ENCODE measurements around the gene ADAMTS2. TPM values are rescaled to one million over a fixed set of nuclear protein-coding genes. Genes with fewer than 3 reads are reported as not detected.

The ADAMTS2 gene
- total and polyA plus RNA-seq, 2 of the 8 experiments (the other 6 are each of a cell fraction or from before 2014, with no cell fraction given) = 6.6 to 7.3 TPM

GRCh38 chr5:179154991-179155955 lies 190.0 kb downstream of the ADAMTS2 start:
- Histone ChIP-seq H4K8ac (ENCODE audit: extremely low read depth, insufficient read depth, low read length) (no peak overlapping the region; the same call in none of the 2 replicates), H3K79me1 (ENCODE audit: low read depth, low read length) (no peaks in the 10 kb centered on the region), H2BK15ac (ENCODE audit: low read length) (no peak overlapping the region), H3K56ac (replicated peaks; ENCODE audit: insufficient read length, low read depth, low read length) (no peak overlapping the region), H3K27me3 (replicated peaks in 1 of 4; ENCODE audit: control insufficient read depth in 3 of 4, extremely low read depth in 1 of 4, insufficient read depth in 3 of 4, low read length in 3 of 4) (no peaks in the 10 kb centered on the region), H2AK5ac (ENCODE audit: low read depth, low read length) (no peak overlapping the region), H4K91ac (replicated peaks; ENCODE audit: insufficient read length, low read length) (no peak overlapping the region), H3K23me2 (ENCODE audit: low read depth, low read length) (no peaks in the 10 kb centered on the region), H2BK20ac (ENCODE audit: low read length) (no peak overlapping the region), H3K4me2 (ENCODE audit: insufficient read depth in 1 of 2, low read depth in 2 of 2, low read length in 2 of 2) (no peak overlapping the region), H2BK5ac (ENCODE audit: low read depth, low read length) (no peak overlapping the region), H3K36me3 (ENCODE audit: control insufficient read depth in 2 of 4, insufficient read depth in 4 of 4, low read length in 3 of 4) (no peaks in the 10 kb centered on the region), H3K14ac (ENCODE audit: insufficient read length) (no peak overlapping the region), H2BK12ac (ENCODE audit: low read depth, low read length) (no peak overlapping the region), H3K9me3 (ENCODE audit: insufficient read depth in 2 of 2, low read depth in 1 of 2, low read length in 1 of 2) (peaks cover 0 to 5% of the 10 kb centered on the region in 2 experiments; a peak in 1 of 4 replicates), H3K4ac (replicated peaks; ENCODE audit: insufficient read length, low read depth, low read length) (no peak overlapping the region), H3K18ac (ENCODE audit: extremely low read depth, low read length) (no peak overlapping the region), H3K4me1 (replicated peaks in 1 of 4; ENCODE audit: control insufficient read depth in 3 of 4, insufficient read depth in 4 of 4, low read length in 3 of 4) (no peaks in the 10 kb centered on the region), H3K4me3 (ENCODE audit: extremely low read depth in 1 of 4, insufficient read depth in 2 of 4, low read depth in 3 of 4, low read length in 4 of 4) (no peak overlapping the region), H4K20me1 (replicated peaks in 1 of 2; ENCODE audit: control insufficient read depth in 1 of 2, insufficient read depth in 2 of 2, low read length in 2 of 2) (no peaks in the 10 kb centered on the region), H4K5ac (ENCODE audit: insufficient read length, low read depth, low read length) (no peak overlapping the region), H3K79me2 (ENCODE audit: control insufficient read depth in 1 of 2, insufficient read depth in 2 of 2, low read length in 2 of 2) (no peaks in the 10 kb centered on the region), H2BK120ac (replicated peaks; ENCODE audit: low read depth, low read length) (no peak overlapping the region), H2AFZ (ENCODE audit: low read length) (no peak overlapping the region), H3K27ac (ENCODE audit: low read depth, low read length) (no peak overlapping the region), H3K23ac (ENCODE audit: insufficient read length) (no peak overlapping the region), H3K9ac (replicated peaks in 1 of 4; ENCODE audit: extremely low read depth in 1 of 4, low read depth in 3 of 4, low read length in 3 of 4) (no peak overlapping the region)
- ChIA-PET POLR2A (ENCODE audit: partially characterized antibody) (no interaction called here), CTCF (ENCODE audit: partially characterized antibody) (interaction anchor here (1.6 to 2.7 kb wide), 2 partner anchors 11 kb away, joined by 5 to 8 read pairs; no protein-coding TSS in a partner anchor)
- DNase-seq (ENCODE audit: low read depth in 1 of 2, low spot score in 2 of 2) = peak in 1 of 2 experiments; percentile 41
- FAIRE-seq = no peak
- 92% methylated on average over 24 of the region's 27 CpGs; no CpG with 5 or more reads in 1 of the 2 experiments for WGBS, 2 experiments (ENCODE audit: extremely low coverage in 1 of 2, insufficient coverage in 1 of 2, insufficient read length in 1 of 2, insufficient replicate concordance in 2 of 2, low coverage in 1 of 2, low lambda C conversion rate in 2 of 2, missing lambda C conversion rate in 1 of 2)
- TF ChIP-seq, protein P1, sequence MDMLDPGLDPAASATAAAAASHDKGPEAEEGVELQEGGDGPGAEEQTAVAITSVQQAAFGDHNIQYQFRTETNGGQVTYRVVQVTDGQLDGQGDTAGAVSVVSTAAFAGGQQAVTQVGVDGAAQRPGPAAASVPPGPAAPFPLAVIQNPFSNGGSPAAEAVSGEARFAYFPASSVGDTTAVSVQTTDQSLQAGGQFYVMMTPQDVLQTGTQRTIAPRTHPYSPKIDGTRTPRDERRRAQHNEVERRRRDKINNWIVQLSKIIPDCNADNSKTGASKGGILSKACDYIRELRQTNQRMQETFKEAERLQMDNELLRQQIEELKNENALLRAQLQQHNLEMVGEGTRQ (IDR thresholded peaks at IDR 0.05; ENCODE audit: low read length) = no peak
- TF ChIP-seq RAD21 (IDR thresholded peaks at IDR 0.05 in 1 of 2, conservative IDR thresholded peaks at IDR 0.05 in 1 of 2; ENCODE audit: low read depth in 2 of 2, low read length in 2 of 2) (no peak), CBX5 (IDR thresholded peaks at IDR 0.05; ENCODE audit: low read depth, low read length) (no peak), CEBPB (IDR thresholded peaks at IDR 0.05; ENCODE audit: low read depth, low read length) (no peak)
- TF ChIP-seq, protein P2, sequence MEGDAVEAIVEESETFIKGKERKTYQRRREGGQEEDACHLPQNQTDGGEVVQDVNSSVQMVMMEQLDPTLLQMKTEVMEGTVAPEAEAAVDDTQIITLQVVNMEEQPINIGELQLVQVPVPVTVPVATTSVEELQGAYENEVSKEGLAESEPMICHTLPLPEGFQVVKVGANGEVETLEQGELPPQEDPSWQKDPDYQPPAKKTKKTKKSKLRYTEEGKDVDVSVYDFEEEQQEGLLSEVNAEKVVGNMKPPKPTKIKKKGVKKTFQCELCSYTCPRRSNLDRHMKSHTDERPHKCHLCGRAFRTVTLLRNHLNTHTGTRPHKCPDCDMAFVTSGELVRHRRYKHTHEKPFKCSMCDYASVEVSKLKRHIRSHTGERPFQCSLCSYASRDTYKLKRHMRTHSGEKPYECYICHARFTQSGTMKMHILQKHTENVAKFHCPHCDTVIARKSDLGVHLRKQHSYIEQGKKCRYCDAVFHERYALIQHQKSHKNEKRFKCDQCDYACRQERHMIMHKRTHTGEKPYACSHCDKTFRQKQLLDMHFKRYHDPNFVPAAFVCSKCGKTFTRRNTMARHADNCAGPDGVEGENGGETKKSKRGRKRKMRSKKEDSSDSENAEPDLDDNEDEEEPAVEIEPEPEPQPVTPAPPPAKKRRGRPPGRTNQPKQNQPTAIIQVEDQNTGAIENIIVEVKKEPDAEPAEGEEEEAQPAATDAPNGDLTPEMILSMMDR (IDR thresholded peaks at IDR 0.05; ENCODE audit: control extremely low read depth in 1 of 3, insufficient read depth in 1 of 3, low read depth in 1 of 3, low read length in 3 of 3) = no peak
